Right cardiac atrium (tissue), 5 donors: ENCODE data around the gene PML. TPM values are rescaled to one million over a fixed set of nuclear protein-coding genes. Genes with fewer than 3 reads are reported as not detected.
"Not testable (repeated sequence)": the region's sequence is repeated elsewhere in the genome, so short reads cannot be mapped to it uniquely, and the experiment has no call there.

ENCODE experiments used
- ATAC-seq, 2 donors: fragments of 200-7000 bp; cut with Tn5 transposase; one replicate each; pipeline versions ENCODE4 v1.8.0 to v1.9.1; 2020; ENCODE audit warnings: moderate library complexity in 2 of 2, mild to moderate bottlenecking in 1 of 2
- DNase-seq, 3 donors: peaks; one replicate each; pipeline ENCODE4 v3.0.0-alpha.2; 2020
- H3K27ac ChIP-seq: one replicate; pipeline ENCODE4 v1.5.1; 2013; ENCODE audit warnings: mild to moderate bottlenecking, low read length, control low read depth, moderate library complexity
- H3K27me3 ChIP-seq: one replicate; pipeline ENCODE4 v1.6.1; 2013; ENCODE audit not compliant: control insufficient read depth, insufficient read depth
- H3K4me1 ChIP-seq: one replicate; pipeline ENCODE4 v1.6.1; 2013; ENCODE audit warnings: low read length; ENCODE audit not compliant: control insufficient read depth, insufficient read depth
- H3K4me3 ChIP-seq: one replicate; pipeline ENCODE4 v1.5.1; 2013; ENCODE audit warnings: low read length, control low read depth
- H3K9me3 ChIP-seq: one replicate; pipeline ENCODE4 v1.6.1; 2013; ENCODE audit warnings: low read length; ENCODE audit not compliant: control insufficient read depth
- WGBS: extraction: QIAGEN DNeasy Blood & Tissue Kit; methylation state at CpG from one replicate; pipeline ENCODE4 v1.1.7; 2013; 5-methylcytosine and 5-hydroxymethylcytosine counted together
- intact Hi-C, 4 donors: fragments of 100-400 bp; cut with DNase I; formaldehyde crosslinking; loops; one replicate each; pipeline versions ENCODE4 v1.11.0 to v1.14.0; 2022 to 2023
- polyA plus RNA-seq: library from polyadenylated mRNA; stranded (reverse); fragments of 200-250 nt; gene quantifications from one replicate; pipeline ENCODE4 v1.2.3, GENCODE V29; 2013
- total RNA-seq, 4 donors: library from RNA; stranded (reverse); fragmentation: NEBNext Ultra II Directional; extraction: Animal tissue kit (Norgen Biotek cat#: 25700); gene quantifications; one replicate each; pipeline ENCODE4 v1.2.1, GENCODE V29; 2021
- donor health status: healthy with polysubstance abuse.
- donor health status: DM: no; HTN: yes; CAD: no.
- donor health status: DM: no; HTN: no; CAD: no.
- donor health status: DM: no; HTN: yes; CAD: no; lungs with severe emphysema.
- donor health status: DM: yes; HTN: yes; CAD: no.

The PML gene
- total and polyA plus RNA-seq, 5 donors = 18.1 to 35.4 (median 24.0) TPM

DNA sequence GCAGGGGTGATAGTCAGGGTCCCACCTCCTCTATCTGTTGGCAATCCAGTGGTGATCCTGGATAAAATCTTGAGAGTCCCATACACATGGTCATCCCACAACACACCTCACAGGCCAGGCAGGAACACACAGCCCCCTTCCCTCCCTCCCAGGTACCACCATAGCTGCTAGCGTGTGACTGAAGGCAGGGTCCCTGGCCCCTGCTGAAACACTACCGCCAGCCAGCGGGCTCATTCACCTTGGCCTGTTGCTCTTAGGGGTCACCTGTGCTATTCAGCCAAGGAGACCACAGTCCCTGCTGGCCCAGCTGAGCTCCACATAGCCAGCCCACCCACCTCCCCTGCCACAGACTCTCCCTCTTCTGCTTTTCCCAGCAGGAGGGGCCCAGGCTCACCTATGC is 69.7 kb downstream of the PML start:
- H3K4me3 ChIP-seq, H3K9me3 ChIP-seq, DNase-seq, H3K4me1 ChIP-seq, H3K27ac ChIP-seq, ATAC-seq, H3K27me3 ChIP-seq, intact Hi-C loops: not testable (repeated sequence)
- WGBS = 96% methylated on average over 3 of the region's 3 CpGs

DNA sequence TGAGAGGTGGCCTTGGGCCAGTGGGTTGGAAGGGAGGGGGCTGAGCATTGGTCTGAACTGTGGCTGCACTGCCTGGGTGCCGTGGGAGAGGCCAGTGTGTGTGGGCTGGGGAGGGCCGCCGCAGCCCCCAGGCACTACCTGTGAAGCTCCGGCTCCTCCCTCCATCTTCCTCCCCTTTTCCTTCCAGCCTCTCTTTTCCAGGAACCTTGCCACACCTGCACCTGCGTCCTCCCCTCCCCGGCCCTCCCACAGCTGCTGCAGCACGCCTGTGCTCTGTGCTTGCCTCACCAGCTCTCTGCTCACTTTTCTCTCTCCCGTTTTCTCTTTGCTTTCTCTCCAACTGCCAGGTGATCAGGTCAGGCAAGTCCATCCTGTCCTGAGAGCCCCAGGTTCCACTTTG is 70.3 kb downstream of the PML start:
- intact Hi-C loops, H3K9me3 ChIP-seq, H3K27me3 ChIP-seq, H3K4me1 ChIP-seq, H3K4me3 ChIP-seq, H3K27ac ChIP-seq, ATAC-seq: not testable (repeated sequence)
- WGBS = 73% methylated on average over 8 of the region's 8 CpGs
- peak in 1 of 3 donors; percentile 44 for DNase-seq

- WGBS = 37% methylated on average over 7 of the region's 13 CpGs
- ATAC-seq (peak; percentile 62 to 77), DNase-seq (peak in 2 of 3 donors; percentile 74 to 79)
- H3K9me3 ChIP-seq, H3K4me1 ChIP-seq, H3K27me3 ChIP-seq, H3K27ac ChIP-seq, intact Hi-C loops, H3K4me3 ChIP-seq: not testable (repeated sequence)
Observed at GRCh38 chr15:74065684-74066411, 71.3 kb downstream of the PML start.

GRCh38 chr15:74071645-74072044 is 77.1 kb downstream of the PML start:
- 81% methylated on average over 4 of the region's 6 CpGs for WGBS
- H3K27me3 ChIP-seq, H3K4me1 ChIP-seq, H3K4me3 ChIP-seq, H3K27ac ChIP-seq, H3K9me3 ChIP-seq, intact Hi-C loops, ATAC-seq: not testable (repeated sequence)
- peak in 1 of 3 donors; percentile 37 for DNase-seq

GRCh38 chr15:74072132-74072531 is 77.6 kb downstream of the PML start:
- DNase-seq, H3K4me3 ChIP-seq, ATAC-seq, H3K4me1 ChIP-seq, H3K27me3 ChIP-seq, H3K27ac ChIP-seq, intact Hi-C loops, H3K9me3 ChIP-seq: not testable (repeated sequence)
- no CpG with 5 or more reads among the region's 9 CpGs for WGBS

- WGBS = 40% methylated on average over 9 of the region's 16 CpGs
- H3K4me3 ChIP-seq, H3K4me1 ChIP-seq, H3K27ac ChIP-seq, H3K9me3 ChIP-seq, intact Hi-C loops, H3K27me3 ChIP-seq, ATAC-seq: not testable (repeated sequence)
- peak in 2 of 3 donors; percentile 60 to 61 for DNase-seq
Observed at GRCh38 chr15:74072614-74073337, 78.3 kb downstream of the PML start.

DNA sequence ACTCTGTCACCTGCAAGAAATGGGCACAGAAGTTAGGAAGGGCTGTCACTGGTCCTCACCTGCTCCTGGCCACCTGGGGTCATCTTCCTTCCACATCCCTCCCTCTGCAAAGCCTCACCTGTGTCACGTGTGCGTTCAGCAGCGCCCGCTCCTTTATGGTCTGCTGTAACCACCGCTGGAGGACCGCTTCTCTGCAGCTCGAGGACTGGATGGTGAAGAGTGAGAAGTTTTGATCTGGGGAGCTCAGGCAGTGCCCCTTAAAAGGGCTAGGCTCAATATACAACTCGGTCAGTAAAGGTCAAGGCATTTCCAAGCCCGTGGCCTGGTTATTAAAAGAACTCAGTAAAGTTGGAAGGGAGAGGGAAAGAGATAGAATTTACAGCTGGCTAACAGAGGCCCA is 81.3 kb downstream of the PML start:
- 84% methylated on average over 9 of the region's 9 CpGs for WGBS
- H3K4me3 ChIP-seq, H3K27me3 ChIP-seq, intact Hi-C loops, DNase-seq, ATAC-seq, H3K4me1 ChIP-seq, H3K27ac ChIP-seq, H3K9me3 ChIP-seq: not testable (repeated sequence)

DNA sequence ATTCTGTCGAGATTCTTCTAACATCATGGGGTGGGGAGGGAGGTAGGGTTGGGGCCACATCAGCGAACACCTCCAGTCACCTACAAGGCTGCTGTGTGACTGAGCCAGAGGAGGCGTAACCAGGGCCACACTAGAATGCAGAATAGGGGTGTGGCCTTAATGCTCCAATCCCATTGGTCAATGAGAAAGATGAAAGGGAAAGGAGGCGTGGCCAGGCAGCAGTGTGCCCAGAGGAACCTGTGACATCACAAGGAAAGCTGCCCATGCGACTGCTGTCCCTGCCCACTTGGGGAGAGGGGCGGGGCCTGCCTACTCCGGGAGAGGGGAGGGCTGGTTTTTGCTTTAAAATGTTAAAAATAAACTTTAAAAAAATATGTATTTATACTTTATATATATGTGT is 87.9 kb downstream of the PML start, which contains the start of gene GOLGA6A:
GOLGA6A (minus strand) TSS at position 101 of the 400 bp plus-strand sequence; CDS start at position 60, 41 bp downstream.
- ATAC-seq, H3K27ac ChIP-seq, H3K4me1 ChIP-seq, H3K9me3 ChIP-seq, DNase-seq, H3K27me3 ChIP-seq, intact Hi-C loops, H3K4me3 ChIP-seq: not testable (repeated sequence)
- WGBS = no CpG with 5 or more reads among the region's 7 CpGs

DNA sequence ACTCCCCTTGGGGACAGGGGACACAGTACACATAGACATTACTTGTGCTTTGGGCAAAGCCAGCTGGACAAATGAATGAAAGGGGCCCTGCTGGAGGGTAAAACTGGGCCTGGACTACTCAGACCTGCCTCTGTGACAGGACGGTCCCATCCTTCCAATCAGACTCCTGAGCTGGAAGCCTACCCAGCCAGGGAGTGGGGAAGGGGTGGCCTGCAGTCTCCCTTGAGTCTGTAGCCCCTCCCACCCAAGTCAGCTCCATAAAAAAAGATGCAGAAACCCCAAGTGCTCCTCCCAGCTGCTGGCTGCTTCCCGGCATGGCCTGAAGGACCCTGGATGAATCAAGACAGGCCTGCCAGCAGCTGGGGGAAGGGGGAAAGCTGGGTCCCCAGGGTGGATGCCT is 100.1 kb downstream of the PML start:
- H3K27ac ChIP-seq, H3K4me3 ChIP-seq, intact Hi-C loops, H3K4me1 ChIP-seq, H3K9me3 ChIP-seq, ATAC-seq, DNase-seq, H3K27me3 ChIP-seq: not testable (repeated sequence)
- WGBS = no CpG with 5 or more reads among the region's 2 CpGs

GRCh38 chr15:74095610-74096009 is 101.1 kb downstream of the PML start:
- intact Hi-C loops, DNase-seq, H3K4me1 ChIP-seq, H3K9me3 ChIP-seq, ATAC-seq, H3K4me3 ChIP-seq, H3K27me3 ChIP-seq, H3K27ac ChIP-seq: not testable (repeated sequence)
- 87% methylated on average over 7 of the region's 10 CpGs for WGBS

DNA sequence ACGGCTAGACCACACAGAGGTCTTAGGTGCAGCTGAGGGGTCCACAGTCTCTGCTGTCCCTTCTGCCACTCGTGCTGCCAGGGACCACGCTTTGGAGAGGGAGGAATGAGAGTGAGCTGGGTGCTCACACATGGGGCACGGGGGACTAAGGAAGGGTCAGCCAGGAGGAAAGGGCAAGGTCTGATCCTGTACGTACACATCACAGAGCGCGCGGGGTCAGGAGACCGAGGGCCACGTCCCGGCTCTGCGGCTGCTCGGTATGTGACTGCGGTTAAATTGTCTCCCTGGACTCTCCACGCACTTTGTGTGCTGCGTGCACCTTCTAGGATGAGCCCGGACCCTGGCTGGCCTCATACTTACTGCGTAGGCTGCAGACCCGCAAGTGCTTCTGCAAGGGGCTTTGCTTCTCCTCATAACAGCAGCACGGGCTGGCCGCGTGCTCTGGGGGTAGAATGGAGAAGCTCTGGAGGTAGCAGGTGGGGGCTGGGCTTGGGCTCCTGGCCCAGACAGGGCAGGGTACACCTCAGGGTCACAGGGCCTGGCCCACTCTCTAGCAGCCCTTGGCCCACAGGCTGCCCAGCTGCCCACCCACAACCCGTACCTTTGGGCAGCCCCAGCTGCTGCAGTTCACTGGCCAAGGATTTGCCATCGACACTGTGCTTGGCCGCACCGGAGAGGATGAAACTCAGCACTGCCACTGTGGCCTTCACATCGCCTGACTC is 102.4 kb downstream of the PML start:
- H3K9me3 ChIP-seq, DNase-seq, intact Hi-C loops, H3K4me3 ChIP-seq, ATAC-seq, H3K27ac ChIP-seq, H3K4me1 ChIP-seq, H3K27me3 ChIP-seq: not testable (repeated sequence)
- WGBS = no CpG with 5 or more reads among the region's 27 CpGs
